Peyer's patch (tissue), 4 donors: ENCODE measurements around the gene CPPED1.

ENCODE experiments used
- POLR2A ChIP-seq, 2 donors: fragments of 450-650 bp; IDR thresholded peaks; one replicate each; pipeline ENCODE4 v1.5.1; 2017; ENCODE audit warnings: antibody characterized with exemption in 2 of 2, mild to moderate bottlenecking in 2 of 2, moderate library complexity in 2 of 2
- TF ChIP-seq, protein P1 (sequence below), 6 experiments: fragments of 450-650 bp in 4 of 6; fragments of 200-600 bp in 2 of 6; sonication (generic) in 1 of 6; IDR thresholded peaks; one replicate each; pipeline ENCODE4 v1.5.1; 2017 to 2019; ENCODE audit warnings: antibody characterized with exemption in 6 of 6, mild to moderate bottlenecking in 3 of 6, moderate library complexity in 1 of 6

DNA sequence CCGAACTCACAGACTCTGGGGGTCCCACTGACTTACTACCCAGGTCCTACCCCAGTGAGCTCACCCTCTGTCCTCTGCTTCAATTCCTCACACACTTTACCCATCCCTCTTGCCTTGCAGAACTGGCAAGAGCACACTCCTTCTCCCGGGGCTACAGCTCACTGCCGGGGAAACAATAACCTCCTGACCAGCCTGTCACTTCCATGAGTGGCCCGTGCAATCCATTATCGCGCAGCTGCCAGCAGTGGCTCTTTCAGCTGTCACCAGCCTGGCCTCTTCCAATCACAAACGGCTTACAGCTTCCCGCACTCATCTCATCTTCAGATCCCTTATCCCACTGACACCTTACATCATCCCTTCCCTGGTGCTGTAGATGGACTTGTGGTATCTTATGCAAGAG, 79.5 kb downstream of the CPPED1 start:
- no peak for TF ChIP-seq POLR2A (IDR thresholded peaks at IDR 0.05)
- TF ChIP-seq, protein P1, sequence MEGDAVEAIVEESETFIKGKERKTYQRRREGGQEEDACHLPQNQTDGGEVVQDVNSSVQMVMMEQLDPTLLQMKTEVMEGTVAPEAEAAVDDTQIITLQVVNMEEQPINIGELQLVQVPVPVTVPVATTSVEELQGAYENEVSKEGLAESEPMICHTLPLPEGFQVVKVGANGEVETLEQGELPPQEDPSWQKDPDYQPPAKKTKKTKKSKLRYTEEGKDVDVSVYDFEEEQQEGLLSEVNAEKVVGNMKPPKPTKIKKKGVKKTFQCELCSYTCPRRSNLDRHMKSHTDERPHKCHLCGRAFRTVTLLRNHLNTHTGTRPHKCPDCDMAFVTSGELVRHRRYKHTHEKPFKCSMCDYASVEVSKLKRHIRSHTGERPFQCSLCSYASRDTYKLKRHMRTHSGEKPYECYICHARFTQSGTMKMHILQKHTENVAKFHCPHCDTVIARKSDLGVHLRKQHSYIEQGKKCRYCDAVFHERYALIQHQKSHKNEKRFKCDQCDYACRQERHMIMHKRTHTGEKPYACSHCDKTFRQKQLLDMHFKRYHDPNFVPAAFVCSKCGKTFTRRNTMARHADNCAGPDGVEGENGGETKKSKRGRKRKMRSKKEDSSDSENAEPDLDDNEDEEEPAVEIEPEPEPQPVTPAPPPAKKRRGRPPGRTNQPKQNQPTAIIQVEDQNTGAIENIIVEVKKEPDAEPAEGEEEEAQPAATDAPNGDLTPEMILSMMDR (IDR thresholded peaks at IDR 0.05) = no peak
